Neural progenitor cell (in vitro differentiated cells): ENCODE data around the gene ZNF408. TPM values are rescaled to one million over a fixed set of nuclear protein-coding genes. Genes with fewer than 3 reads are reported as not detected.

ENCODE experiments used
- DNase-seq: peaks from one replicate; pipeline ENCODE4 v3.0.0-alpha.2; 2016; ENCODE audit warnings: low spot score
- H2AFZ ChIP-seq: fragments of 200-600 bp; sonication (generic); replicated peaks from 2 replicates; pipeline ENCODE4 v1.6.1; 2016; ENCODE audit warnings: antibody characterized with exemption
- H3F3A ChIP-seq: fragments of 200-600 bp; sonication (generic); 2 replicates; pipeline ENCODE4 v1.6.1; 2016; ENCODE audit warnings: antibody characterized with exemption, low read depth
- H3K27ac ChIP-seq: fragments of 200-600 bp; sonication (generic); 2 replicates; pipeline ENCODE4 v1.5.1; 2016; ENCODE audit warnings: mild to moderate bottlenecking
- H3K27me3 ChIP-seq: fragments of 200-600 bp; sonication (generic); 2 replicates; pipeline ENCODE4 v1.6.1; 2016; ENCODE audit warnings: mild to moderate bottlenecking, moderate library complexity
- H3K36me3 ChIP-seq: fragments of 200-600 bp; sonication (generic); 2 replicates; pipeline ENCODE4 v1.5.1; 2016
- H3K4me1 ChIP-seq: fragments of 200-600 bp; sonication (generic); 2 replicates; pipeline ENCODE4 v1.6.1; 2016; ENCODE audit warnings: mixed run types
- H3K4me2 ChIP-seq: fragments of 200-600 bp; sonication (generic); 2 replicates; pipeline ENCODE4 v1.6.1; 2016
- H3K4me3 ChIP-seq: fragments of 200-600 bp; sonication (generic); 2 replicates; pipeline ENCODE4 v1.5.1; 2016
- H3K79me2 ChIP-seq: fragments of 200-600 bp; sonication (generic); 2 replicates; pipeline ENCODE4 v1.6.1; 2016; ENCODE audit warnings: low read depth
- H3K9ac ChIP-seq: fragments of 200-600 bp; sonication (generic); 2 replicates; pipeline ENCODE4 v1.6.1; 2016
- H3K9me3 ChIP-seq: fragments of 200-600 bp; sonication (generic); 2 replicates; pipeline ENCODE4 v1.5.1; 2016; ENCODE audit warnings: low read depth
- H4K20me1 ChIP-seq: fragments of 200-600 bp; sonication (generic); 2 replicates; pipeline ENCODE4 v1.6.1; 2016; ENCODE audit warnings: low read depth
- H3K27ac Mint-ChIP-seq: 3 replicates; pipeline ENCODE4 v1.8.0; 2021; ENCODE audit warnings: mixed read lengths
- H3K27me3 Mint-ChIP-seq: 2 replicates; pipeline ENCODE4 v1.8.0; 2022; ENCODE audit warnings: low read depth, mild to moderate bottlenecking, inconsistent platforms, moderate library complexity, mixed read lengths; ENCODE audit not compliant: insufficient read depth
- H3K36me3 Mint-ChIP-seq: 3 replicates; pipeline ENCODE4 v1.8.0; 2021; ENCODE audit warnings: mixed read lengths
- H3K4me1 Mint-ChIP-seq: 3 replicates; pipeline ENCODE4 v1.8.0; 2021; ENCODE audit warnings: mixed read lengths
- H3K4me3 Mint-ChIP-seq: 3 replicates; pipeline ENCODE4 v1.8.0; 2021; ENCODE audit warnings: mild to moderate bottlenecking, moderate library complexity, mixed read lengths
- H3K9me3 Mint-ChIP-seq: 3 replicates; pipeline ENCODE4 v1.8.0; 2020; ENCODE audit warnings: mixed read lengths
- CTCF ChIP-seq: fragments of 200-600 bp; sonication (generic); IDR thresholded peaks from 2 replicates; pipeline ENCODE4 v1.5.1; 2017; ENCODE audit warnings: antibody characterized with exemption, mild to moderate bottlenecking
- EZH2 ChIP-seq: fragments of 200-600 bp; sonication (generic); IDR thresholded peaks from 2 replicates; pipeline ENCODE4 v1.6.1; 2017; ENCODE audit warnings: antibody characterized with exemption, mild to moderate bottlenecking, moderate library complexity
- EZH2phosphoT487 ChIP-seq: fragments of 200-600 bp; sonication (generic); IDR thresholded peaks from 2 replicates; pipeline ENCODE4 v1.6.1; 2017; ENCODE audit warnings: antibody characterized with exemption
- total RNA-seq: library from RNA; depleted of rRNA; stranded (reverse); fragments of >200 nt; gene quantifications from 2 replicates; pipeline ENCODE4 v1.2.3, GENCODE V29; 2015; ENCODE audit warnings: low replicate concordance

The ZNF408 gene
- total RNA-seq, 1 donor from 2014 or later, result 2.8 TPM

- no peaks in the 10 kb centered on the region for H3F3A ChIP-seq
- no peaks in the 10 kb centered on the region for H3K4me1 ChIP-seq
- H4K20me1 ChIP-seq, result no peaks in the 10 kb centered on the region
- no peaks in the 10 kb centered on the region for H3K79me2 ChIP-seq
- Mint-ChIP-seq H3K9me3 (no peaks in the 10 kb centered on the region), H3K4me3 (no peak overlapping the region), H3K27me3 (no peaks in the 10 kb centered on the region), H3K36me3 (no peaks in the 10 kb centered on the region), H3K27ac (no peak overlapping the region), H3K4me1 (peaks cover 4% of the 10 kb centered on the region)
- no peak overlapping the region for H3K9ac ChIP-seq
- H3K27me3 ChIP-seq, result no peaks in the 10 kb centered on the region
- H3K4me3 ChIP-seq, result no peak overlapping the region
- TF ChIP-seq EZH2phosphoT487, result no peak
- TF ChIP-seq CTCF, result no peak
- TF ChIP-seq EZH2, result no peak
- no peak overlapping the region for H3K4me2 ChIP-seq
- DNase-seq, result no peak
- no peak overlapping the region for H3K27ac ChIP-seq
- no peaks in the 10 kb centered on the region for H3K36me3 ChIP-seq
- H2AFZ ChIP-seq, result no peak overlapping the region
- no peaks in the 10 kb centered on the region for H3K9me3 ChIP-seq
Measured at GRCh38 chr11:46729110-46730027, 28.5 kb downstream of the ZNF408 start.

- H3K27ac ChIP-seq, result no peak overlapping the region
- H3K9me3 Mint-ChIP-seq, result no peaks in the 10 kb centered on the region
- no peak overlapping the region for H3K9ac ChIP-seq
- H3K4me3 Mint-ChIP-seq, result no peak overlapping the region
- H3K4me2 ChIP-seq, result no peak overlapping the region
- H2AFZ ChIP-seq, result no peak overlapping the region
- no peaks in the 10 kb centered on the region for H3K9me3 ChIP-seq
- no peak overlapping the region for H3K27ac Mint-ChIP-seq
- DNase-seq, result no peak
- no peaks in the 10 kb centered on the region for H3K36me3 Mint-ChIP-seq
- H4K20me1 ChIP-seq, result no peaks in the 10 kb centered on the region
- H3K36me3 ChIP-seq, result no peaks in the 10 kb centered on the region
- H3K27me3 ChIP-seq, result no peaks in the 10 kb centered on the region
- TF ChIP-seq CTCF (no peak), EZH2 (no peak), EZH2phosphoT487 (no peak)
- no peaks in the 10 kb centered on the region for H3K4me1 Mint-ChIP-seq
- H3F3A ChIP-seq, result no peaks in the 10 kb centered on the region
- H3K27me3 Mint-ChIP-seq, result no peaks in the 10 kb centered on the region
- no peak overlapping the region for H3K4me3 ChIP-seq
- H3K4me1 ChIP-seq, result no peaks in the 10 kb centered on the region
- no peaks in the 10 kb centered on the region for H3K79me2 ChIP-seq
Measured at GRCh38 chr11:46731545-46731944, 30.7 kb downstream of the ZNF408 start.

GRCh38 chr11:46733234-46733633 lies 32.4 kb downstream of the ZNF408 start:
- no peaks in the 10 kb centered on the region for H3K79me2 ChIP-seq
- Mint-ChIP-seq H3K27ac (no peak overlapping the region), H3K36me3 (no peaks in the 10 kb centered on the region), H3K9me3 (no peaks in the 10 kb centered on the region), H3K27me3 (no peaks in the 10 kb centered on the region), H3K4me1 (no peaks in the 10 kb centered on the region), H3K4me3 (no peak overlapping the region)
- H4K20me1 ChIP-seq, result no peaks in the 10 kb centered on the region
- TF ChIP-seq CTCF (no peak), EZH2phosphoT487 (no peak), EZH2 (no peak)
- no peak for DNase-seq
- no peak overlapping the region for H3K4me3 ChIP-seq
- H3K4me1 ChIP-seq, result no peaks in the 10 kb centered on the region
- H3K9ac ChIP-seq, result no peak overlapping the region
- no peaks in the 10 kb centered on the region for H3K9me3 ChIP-seq
- H3K27ac ChIP-seq, result no peak overlapping the region
- H2AFZ ChIP-seq, result no peak overlapping the region
- no peak overlapping the region for H3K4me2 ChIP-seq
- no peaks in the 10 kb centered on the region for H3F3A ChIP-seq
- no peaks in the 10 kb centered on the region for H3K27me3 ChIP-seq
- no peaks in the 10 kb centered on the region for H3K36me3 ChIP-seq
